GM12801 (cell line): ENCODE measurements around the gene TFPT.

Source experiments
- TF ChIP-seq, protein P1 (sequence below): IDR thresholded peaks from one replicate; pipeline ENCODE4 v1.5.1; 2011; ENCODE audit warnings: control low read depth; ENCODE audit not compliant: insufficient read length; ENCODE audit errors: extremely low read depth

TFPT gene

DNA sequence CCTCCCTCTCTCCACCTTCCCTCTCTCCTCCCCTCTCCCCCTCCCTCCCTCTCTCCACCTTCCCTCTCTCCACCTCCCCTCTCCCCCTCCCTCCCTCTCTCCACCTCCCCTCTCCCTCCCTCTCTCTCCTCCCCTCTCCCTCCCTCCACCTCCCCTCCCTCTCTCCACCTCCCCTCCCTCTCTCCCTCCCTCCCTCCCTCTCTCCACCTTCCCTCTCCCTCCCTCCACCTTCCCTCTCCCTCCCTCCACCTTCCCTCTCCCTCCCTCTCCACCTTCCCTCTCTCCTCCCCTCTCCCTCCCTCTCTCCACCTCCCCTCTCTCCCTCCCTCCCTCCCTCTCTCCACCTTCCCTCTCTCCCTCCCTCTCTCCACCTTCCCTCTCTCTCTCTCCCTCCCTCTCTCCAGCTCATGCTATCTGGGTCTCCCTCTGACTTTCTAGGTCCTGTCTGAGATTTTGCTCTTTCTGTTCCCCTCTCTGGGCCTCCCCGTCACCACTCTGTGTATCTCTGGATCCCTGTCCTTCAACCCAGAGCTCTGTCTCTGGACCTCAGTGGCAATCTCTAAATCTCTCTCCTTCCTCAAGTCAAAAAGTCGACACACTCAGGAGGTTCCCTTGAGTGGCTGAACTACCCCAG lies 18.6 kb upstream of the TFPT start:
- TF ChIP-seq, protein P1, sequence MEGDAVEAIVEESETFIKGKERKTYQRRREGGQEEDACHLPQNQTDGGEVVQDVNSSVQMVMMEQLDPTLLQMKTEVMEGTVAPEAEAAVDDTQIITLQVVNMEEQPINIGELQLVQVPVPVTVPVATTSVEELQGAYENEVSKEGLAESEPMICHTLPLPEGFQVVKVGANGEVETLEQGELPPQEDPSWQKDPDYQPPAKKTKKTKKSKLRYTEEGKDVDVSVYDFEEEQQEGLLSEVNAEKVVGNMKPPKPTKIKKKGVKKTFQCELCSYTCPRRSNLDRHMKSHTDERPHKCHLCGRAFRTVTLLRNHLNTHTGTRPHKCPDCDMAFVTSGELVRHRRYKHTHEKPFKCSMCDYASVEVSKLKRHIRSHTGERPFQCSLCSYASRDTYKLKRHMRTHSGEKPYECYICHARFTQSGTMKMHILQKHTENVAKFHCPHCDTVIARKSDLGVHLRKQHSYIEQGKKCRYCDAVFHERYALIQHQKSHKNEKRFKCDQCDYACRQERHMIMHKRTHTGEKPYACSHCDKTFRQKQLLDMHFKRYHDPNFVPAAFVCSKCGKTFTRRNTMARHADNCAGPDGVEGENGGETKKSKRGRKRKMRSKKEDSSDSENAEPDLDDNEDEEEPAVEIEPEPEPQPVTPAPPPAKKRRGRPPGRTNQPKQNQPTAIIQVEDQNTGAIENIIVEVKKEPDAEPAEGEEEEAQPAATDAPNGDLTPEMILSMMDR, result no peak

DNA sequence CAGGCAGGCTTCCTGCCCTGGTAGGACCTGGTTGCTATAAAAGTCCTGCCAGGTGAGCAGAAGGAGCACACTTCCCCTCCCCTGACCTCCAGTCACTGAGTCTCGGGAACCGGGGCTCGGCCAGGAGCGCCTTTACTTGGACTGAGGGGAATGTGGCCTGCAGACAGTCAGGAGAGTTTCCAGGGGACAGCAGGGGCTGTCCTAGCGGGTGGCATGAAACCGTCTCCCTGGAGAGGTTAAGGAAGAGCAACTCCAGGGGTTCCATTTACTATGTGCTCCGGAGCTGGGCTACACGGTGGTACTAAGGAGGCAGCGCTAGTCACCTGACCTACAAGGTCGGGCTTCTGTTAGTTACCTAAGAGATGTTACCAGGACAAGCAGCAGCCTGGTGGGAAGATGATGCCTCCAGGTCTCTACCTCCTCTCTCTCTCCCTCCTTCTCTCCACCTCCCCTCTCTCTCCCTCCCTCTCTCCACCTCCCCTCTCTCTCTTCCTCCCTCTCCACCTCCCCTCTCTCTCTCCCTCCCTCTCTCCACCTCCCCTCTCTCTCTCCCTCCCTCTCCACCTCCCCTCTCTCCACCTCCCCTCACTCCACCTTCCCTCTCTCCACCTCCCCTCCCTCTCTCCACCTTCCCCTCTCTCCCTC lies 18.0 kb upstream of the TFPT start:
- TF ChIP-seq, protein P1, result no peak

DNA sequence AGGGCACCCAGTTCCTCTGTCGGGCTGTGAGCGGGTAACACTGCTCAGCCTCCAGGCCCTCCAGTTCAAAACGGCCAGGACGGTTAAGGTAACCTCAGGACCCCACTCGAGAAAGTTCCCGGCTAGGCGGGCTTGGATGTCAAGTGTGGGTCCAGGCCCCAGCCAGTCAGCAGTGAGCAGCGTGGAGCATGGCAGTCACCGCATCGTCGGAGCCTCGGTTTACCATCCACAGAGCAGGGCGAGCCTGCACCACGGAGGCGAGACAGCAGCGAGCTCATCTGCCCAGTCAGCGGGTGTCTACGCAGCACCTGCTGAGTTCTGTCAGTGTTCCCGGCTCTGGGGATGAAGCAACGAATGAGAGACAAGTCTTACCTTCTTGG lies 14.2 kb upstream of the TFPT start:
- TF ChIP-seq, protein P1, result no peak

DNA sequence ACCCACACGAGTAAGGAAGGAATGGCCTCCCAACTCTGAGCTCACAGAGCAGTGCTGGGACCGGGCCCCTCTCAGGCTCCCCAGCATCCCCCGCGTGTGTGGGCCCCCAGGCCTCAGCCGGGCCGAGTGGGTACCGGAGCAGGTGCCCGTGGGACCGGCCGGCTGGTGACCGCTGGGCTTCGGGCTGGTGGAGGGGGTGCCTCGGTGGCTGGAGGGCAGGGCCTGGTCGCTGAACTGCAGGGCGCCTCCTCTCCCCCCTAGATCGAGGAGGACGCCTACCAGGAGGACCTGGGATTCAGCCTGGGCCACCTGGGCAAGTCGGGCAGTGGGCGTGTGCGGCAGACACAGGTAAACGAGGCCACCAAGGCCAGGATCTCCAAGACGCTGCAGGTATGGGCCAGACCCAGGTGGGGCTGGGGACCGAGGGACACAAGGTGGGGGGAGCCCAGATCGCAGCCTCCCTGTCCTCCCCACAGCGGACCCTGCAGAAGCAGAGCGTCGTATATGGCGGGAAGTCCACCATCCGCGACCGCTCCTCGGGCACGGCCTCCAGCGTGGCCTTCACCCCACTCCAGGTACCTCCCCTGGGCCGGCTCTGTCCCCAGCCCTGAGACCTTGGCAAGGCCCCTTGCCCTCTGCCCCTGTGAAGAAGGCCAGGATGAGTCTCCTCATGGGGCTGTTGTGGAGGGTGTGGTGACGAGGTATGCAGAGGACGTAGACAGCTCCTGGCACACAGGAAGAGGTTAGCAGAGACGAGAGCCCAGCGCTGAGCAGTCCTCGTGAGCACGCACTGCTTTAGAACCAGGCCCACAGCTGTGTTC lies 13.5 kb upstream of the TFPT start:
- TF ChIP-seq, protein P1, result no peak

DNA sequence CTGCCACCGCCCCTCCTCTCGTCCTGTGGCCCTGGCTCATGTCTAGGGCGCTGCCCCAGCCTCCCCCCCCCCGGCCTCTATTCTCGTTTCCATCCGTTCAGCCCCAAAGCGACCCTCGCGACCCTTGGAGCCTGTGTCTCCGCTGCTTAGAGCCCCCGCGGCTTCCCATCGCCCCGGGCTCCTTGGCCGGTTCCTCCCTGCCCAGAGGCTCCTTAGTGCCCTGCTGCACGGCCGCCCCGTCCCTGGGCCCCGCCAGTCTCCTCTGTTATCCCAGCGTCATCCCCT lies 12.9 kb upstream of the TFPT start:
- TF ChIP-seq, protein P1, result no peak

DNA sequence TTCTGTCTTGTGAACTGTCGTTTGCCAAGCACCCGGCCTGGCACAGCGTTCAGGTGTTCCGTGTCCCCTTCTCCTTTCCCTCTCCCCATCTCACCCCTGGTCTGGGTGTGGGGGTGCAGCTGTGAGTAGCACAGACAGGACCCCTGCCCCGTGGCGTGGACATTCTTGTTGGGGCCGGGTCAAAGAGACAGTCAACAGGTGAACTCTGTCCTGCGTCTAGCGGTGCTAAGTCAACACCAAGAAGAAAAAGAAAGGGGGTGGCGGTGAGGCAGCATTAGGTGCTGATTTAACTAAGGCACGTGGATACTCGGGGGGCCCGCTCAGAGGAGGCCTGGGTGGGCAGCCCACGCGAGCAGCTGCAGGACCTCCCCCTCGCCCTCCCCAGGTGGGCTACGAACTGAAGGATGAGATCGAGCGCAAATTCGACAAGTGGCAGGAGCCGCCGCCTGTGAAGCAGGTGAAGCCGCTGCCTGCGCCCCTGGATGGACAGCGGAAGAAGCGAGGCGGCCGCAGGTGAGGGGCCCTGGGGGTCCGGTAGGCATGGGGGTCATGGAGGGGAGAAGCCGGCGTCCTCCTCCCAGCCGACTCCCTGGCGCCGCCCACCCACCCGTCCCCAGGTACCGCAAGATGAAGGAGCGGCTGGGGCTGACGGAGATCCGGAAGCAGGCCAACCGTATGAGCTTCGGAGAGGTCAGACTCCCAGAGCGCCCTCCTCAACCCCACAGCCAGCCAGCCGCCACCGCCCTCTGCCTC lies 12.4 kb upstream of the TFPT start:
- TF ChIP-seq, protein P1, result no peak

DNA sequence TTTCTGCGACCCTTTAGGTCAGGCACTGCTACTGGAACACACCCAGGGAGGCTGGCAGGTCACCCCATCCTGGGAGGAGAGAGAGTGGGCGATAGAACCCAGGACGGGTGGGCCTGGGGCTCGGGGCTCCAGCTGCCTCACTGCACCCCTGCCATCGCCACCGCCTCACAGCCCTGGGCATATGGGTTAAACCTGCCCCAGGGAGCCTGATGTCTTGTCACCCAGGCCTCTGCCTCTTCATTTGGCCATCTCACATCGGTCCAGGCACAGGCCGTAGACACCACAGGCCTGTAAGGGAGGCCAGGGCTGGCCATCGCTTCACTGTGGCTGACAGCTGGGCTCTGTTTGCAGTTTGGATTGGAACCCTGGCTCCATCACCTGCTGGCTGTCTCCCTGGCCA lies 10.3 kb upstream of the TFPT start:
- TF ChIP-seq, protein P1, result no peak
